HUES48 (cell line): ENCODE data around the gene LYPD3.

Experiments
- H3K27ac ChIP-seq: one replicate; pipeline ENCODE4 v1.7.0; 2013; ENCODE audit warnings: low read depth, low read length, inconsistent platforms
- H3K27me3 ChIP-seq: 2 replicates; pipeline ENCODE4 v1.6.1; 2013; ENCODE audit warnings: mild to moderate bottlenecking, low read length; ENCODE audit not compliant: control insufficient read depth, insufficient read depth
- H3K36me3 ChIP-seq: 2 replicates; pipeline ENCODE4 v1.6.1; 2013; ENCODE audit warnings: low read length; ENCODE audit not compliant: control insufficient read depth, insufficient read depth
- H3K4me1 ChIP-seq: 2 replicates; pipeline ENCODE4 v1.6.1; 2013; ENCODE audit warnings: mild to moderate bottlenecking, low read length; ENCODE audit not compliant: control insufficient read depth, insufficient read depth
- H3K4me3 ChIP-seq: 2 replicates; pipeline ENCODE4 v1.5.1; 2013; ENCODE audit warnings: mild to moderate bottlenecking, low read depth, low read length
- H3K9ac ChIP-seq: 2 replicates; pipeline ENCODE4 v1.6.1; 2013; ENCODE audit warnings: mild to moderate bottlenecking, low read depth, low read length, moderate library complexity
- H3K9me3 ChIP-seq: 2 replicates; pipeline ENCODE4 v1.6.1; 2013; ENCODE audit warnings: low read length; ENCODE audit not compliant: control insufficient read depth, insufficient read depth

Gene LYPD3

GRCh38 chr19:43486412-43486811 is 21.0 kb upstream of the LYPD3 start:
- Histone ChIP-seq H3K9me3 (no peaks in the 10 kb centered on the region), H3K27ac (no peak overlapping the region), H3K4me1 (no peaks in the 10 kb centered on the region)

GRCh38 chr19:43485951-43486350 is 20.5 kb upstream of the LYPD3 start:
- no peaks in the 10 kb centered on the region for H3K9me3 ChIP-seq
- H3K4me3 ChIP-seq = no peak overlapping the region
- no peaks in the 10 kb centered on the region for H3K27me3 ChIP-seq
- no peak overlapping the region for H3K27ac ChIP-seq
- no peaks in the 10 kb centered on the region for H3K36me3 ChIP-seq
- H3K4me1 ChIP-seq = no peaks in the 10 kb centered on the region
- H3K9ac ChIP-seq = no peak overlapping the region

More at GRCh38 chr19:43486412-43486811, 21.0 kb upstream of the LYPD3 start:
- H3K36me3 ChIP-seq = no peaks in the 10 kb centered on the region
- no peaks in the 10 kb centered on the region for H3K27me3 ChIP-seq
- no peak overlapping the region for H3K9ac ChIP-seq
- H3K4me3 ChIP-seq = no peak overlapping the region

GRCh38 chr19:43483281-43483680 is 17.9 kb upstream of the LYPD3 start:
- no peaks in the 10 kb centered on the region for H3K4me1 ChIP-seq
- no peaks in the 10 kb centered on the region for H3K36me3 ChIP-seq
- no peaks in the 10 kb centered on the region for H3K9me3 ChIP-seq
- no peak overlapping the region for H3K4me3 ChIP-seq
- no peak overlapping the region for H3K9ac ChIP-seq
- H3K27me3 ChIP-seq = no peaks in the 10 kb centered on the region
- H3K27ac ChIP-seq = no peak overlapping the region

GRCh38 chr19:43482193-43482592 is 16.8 kb upstream of the LYPD3 start:
- no peaks in the 10 kb centered on the region for H3K27me3 ChIP-seq
- no peak overlapping the region for H3K27ac ChIP-seq
- H3K9ac ChIP-seq = no peak overlapping the region
- no peak overlapping the region for H3K4me3 ChIP-seq
- H3K36me3 ChIP-seq = no peaks in the 10 kb centered on the region
- no peaks in the 10 kb centered on the region for H3K9me3 ChIP-seq
- no peaks in the 10 kb centered on the region for H3K4me1 ChIP-seq

GRCh38 chr19:43481701-43482100 is 16.3 kb upstream of the LYPD3 start:
- Histone ChIP-seq H3K4me3 (no peak overlapping the region), H3K4me1 (no peaks in the 10 kb centered on the region), H3K9me3 (no peaks in the 10 kb centered on the region), H3K9ac (no peak overlapping the region), H3K27me3 (no peaks in the 10 kb centered on the region), H3K27ac (no peak overlapping the region), H3K36me3 (no peaks in the 10 kb centered on the region)

- Histone ChIP-seq H3K4me3 (no peak overlapping the region), H3K9ac (no peak overlapping the region), H3K9me3 (no peaks in the 10 kb centered on the region), H3K36me3 (no peaks in the 10 kb centered on the region), H3K4me1 (no peaks in the 10 kb centered on the region), H3K27me3 (no peaks in the 10 kb centered on the region), H3K27ac (no peak overlapping the region)
Measured at GRCh38 chr19:43480574-43480973, 15.2 kb upstream of the LYPD3 start.

GRCh38 chr19:43479961-43480561 is 14.7 kb upstream of the LYPD3 start:
- Histone ChIP-seq H3K9me3 (no peaks in the 10 kb centered on the region), H3K27me3 (no peaks in the 10 kb centered on the region), H3K9ac (no peak overlapping the region), H3K27ac (no peak overlapping the region), H3K4me1 (0 out of 2 replicates have a peak, but pooled peaks cover 2% of the 10 kb centered on the region), H3K4me3 (no peak overlapping the region), H3K36me3 (no peaks in the 10 kb centered on the region)

GRCh38 chr19:43479226-43479625 is 13.8 kb upstream of the LYPD3 start:
- Histone ChIP-seq H3K4me3 (no peak overlapping the region), H3K36me3 (no peaks in the 10 kb centered on the region), H3K9me3 (no peaks in the 10 kb centered on the region), H3K4me1 (0 out of 2 replicates have a peak, but pooled peaks cover 2% of the 10 kb centered on the region), H3K27me3 (no peaks in the 10 kb centered on the region), H3K9ac (no peak overlapping the region), H3K27ac (no peak overlapping the region)

- Histone ChIP-seq H3K36me3 (no peaks in the 10 kb centered on the region), H3K4me3 (no peak overlapping the region), H3K9me3 (no peaks in the 10 kb centered on the region), H3K4me1 (0 out of 2 replicates have a peak, but pooled peaks cover 2% of the 10 kb centered on the region), H3K9ac (no peak overlapping the region), H3K27ac (no peak overlapping the region), H3K27me3 (no peaks in the 10 kb centered on the region)
Measured at GRCh38 chr19:43478323-43478722, 12.9 kb upstream of the LYPD3 start.

GRCh38 chr19:43476606-43477005 is 11.2 kb upstream of the LYPD3 start:
- no peak overlapping the region for H3K9ac ChIP-seq
- H3K27ac ChIP-seq = no peak overlapping the region

GRCh38 chr19:43474986-43475705 is 9.7 kb upstream of the LYPD3 start:
- H3K9me3 ChIP-seq = no peaks in the 10 kb centered on the region
- H3K9ac ChIP-seq = no peak overlapping the region; the same call in 1 of the 2 replicates
- H3K4me3 ChIP-seq = peak overlapping the region; percentile 61
- no peaks in the 10 kb centered on the region for H3K27me3 ChIP-seq
- 0 out of 2 replicates have a peak, but pooled peaks cover 2% of the 10 kb centered on the region for H3K4me1 ChIP-seq
- H3K27ac ChIP-seq = peak overlapping the region; percentile 47
- H3K36me3 ChIP-seq = no peaks in the 10 kb centered on the region

More at GRCh38 chr19:43476606-43477005, 11.2 kb upstream of the LYPD3 start:
- no peaks in the 10 kb centered on the region for H3K27me3 ChIP-seq
- no peak overlapping the region for H3K4me3 ChIP-seq
- H3K4me1 ChIP-seq = 0 out of 2 replicates have a peak, but pooled peaks cover 2% of the 10 kb centered on the region
- no peaks in the 10 kb centered on the region for H3K9me3 ChIP-seq
- no peaks in the 10 kb centered on the region for H3K36me3 ChIP-seq
